H1 (cell line): ENCODE measurements around the gene KLRD1. TPM values are rescaled to one million over a fixed set of nuclear protein-coding genes. Genes with fewer than 3 reads are reported as not detected.

Experiments used
- CTCF ChIA-PET: fragments of 300-600 bp; sonication (Branson Sonifier 250); formaldehyde crosslinking; loops from one replicate; lab custom pipeline; 2021; ENCODE audit not compliant: partially characterized antibody; lab: Charles Lee
- POLR2A ChIA-PET: fragments of 300-600 bp; sonication (Branson Sonifier 250); formaldehyde crosslinking; loops from one replicate; lab custom pipeline; 2021; ENCODE audit warnings: inconsistent platforms; ENCODE audit not compliant: partially characterized antibody; lab: Charles Lee
- DNase-seq, 2 experiments: peaks; one replicate each; pipeline versions ENCODE4 v3.0.0 to v3.0.0-alpha.2; 2010 to 2022; ENCODE audit warnings: low spot score in 2 of 2, low read depth in 1 of 2, mixed read lengths in 1 of 2
- FAIRE-seq: peaks from 2 replicates; lab custom pipeline; 2011; peaks lifted over from hg19 to GRCh38; lab: Jason Lieb, UNC
- H2AFZ ChIP-seq: 2 replicates; pipeline ENCODE4 v1.8.1; 2012; ENCODE audit warnings: low read length, inconsistent platforms
- H2AK5ac ChIP-seq: 2 replicates; pipeline ENCODE4 v1.6.1; 2013; ENCODE audit warnings: low read depth, low read length
- H2BK120ac ChIP-seq: replicated peaks from 2 replicates; pipeline ENCODE3; 2013; ENCODE audit warnings: low read depth, low read length, inconsistent platforms
- H2BK12ac ChIP-seq: 2 replicates; pipeline ENCODE4 v1.6.1; 2013; ENCODE audit warnings: low read depth, low read length
- H2BK15ac ChIP-seq: 2 replicates; pipeline ENCODE4 v1.6.1; 2013; ENCODE audit warnings: low read length
- H2BK20ac ChIP-seq: 2 replicates; pipeline ENCODE4 v1.6.1; 2013; ENCODE audit warnings: low read length
- H2BK5ac ChIP-seq: 2 replicates; pipeline ENCODE4 v1.6.1; 2013; ENCODE audit warnings: low read depth, low read length
- H3K14ac ChIP-seq: 2 replicates; pipeline ENCODE4 v1.6.1; 2013; ENCODE audit warnings: inconsistent platforms; ENCODE audit not compliant: insufficient read length
- H3K18ac ChIP-seq: 2 replicates; pipeline ENCODE4 v1.6.1; 2013; ENCODE audit warnings: low read length; ENCODE audit errors: extremely low read depth
- H3K23ac ChIP-seq: 2 replicates; pipeline ENCODE4 v1.6.1; 2013; ENCODE audit warnings: inconsistent platforms; ENCODE audit not compliant: insufficient read length
- H3K23me2 ChIP-seq: 2 replicates; pipeline ENCODE4 v1.6.1; 2013; ENCODE audit warnings: low read depth, low read length
- H3K27ac ChIP-seq: 2 replicates; pipeline ENCODE4 v1.6.1; 2011; ENCODE audit warnings: low read depth, low read length, inconsistent platforms
- H3K27me3 ChIP-seq, 4 experiments: replicated peaks in 1 of 4; 1 replicate in 1 of 4; 2 replicates in 3 of 4; pipeline versions ENCODE4 v1.6.1 to v1.8.1; 2011 to 2013; ENCODE audit warnings: low read length in 3 of 4, mild to moderate bottlenecking in 3 of 4, inconsistent platforms in 2 of 4, mixed read lengths in 2 of 4, moderate library complexity in 1 of 4; ENCODE audit not compliant: control insufficient read depth in 3 of 4, insufficient read depth in 3 of 4; ENCODE audit errors: extremely low read depth in 1 of 4
- H3K36me3 ChIP-seq, 4 experiments: 2 replicates each; pipeline versions ENCODE4 v1.6.1 to v1.8.1; 2011 to 2013; ENCODE audit warnings: mild to moderate bottlenecking in 4 of 4, low read length in 3 of 4, moderate library complexity in 2 of 4, control low read depth in 1 of 4, inconsistent platforms in 1 of 4; ENCODE audit not compliant: insufficient read depth in 4 of 4, control insufficient read depth in 2 of 4
- H3K4ac ChIP-seq: replicated peaks from 2 replicates; pipeline ENCODE3; 2013; ENCODE audit warnings: low read length, low read depth, mixed read lengths, inconsistent platforms; ENCODE audit not compliant: insufficient read length
- H3K4me1 ChIP-seq, 4 experiments: replicated peaks in 1 of 4; 1 replicate in 1 of 4; 2 replicates in 3 of 4; pipeline versions ENCODE4 v1.6.1 to v1.8.1; 2011 to 2013; ENCODE audit warnings: low read length in 3 of 4, inconsistent platforms in 2 of 4, mixed read lengths in 1 of 4; ENCODE audit not compliant: insufficient read depth in 4 of 4, control insufficient read depth in 3 of 4
- H3K4me2 ChIP-seq, 2 experiments: 2 replicates each; pipeline versions ENCODE4 v1.6.1 to v1.8.1; 2011 to 2013; ENCODE audit warnings: low read depth in 2 of 2, low read length in 2 of 2, control low read depth in 1 of 2, inconsistent platforms in 1 of 2, mild to moderate bottlenecking in 1 of 2; ENCODE audit not compliant: insufficient read depth in 1 of 2
- H3K4me3 ChIP-seq, 4 experiments: fragments of 200-600, 300-600 bp in 1 of 4; sonication (generic), shearing (Covaris generic), sonication (Bioruptor Twin) in 1 of 4; 2 replicates each; pipeline versions ENCODE4 v1.5.1 to v1.8.1; 2011 to 2016; ENCODE audit warnings: low read length in 4 of 4, low read depth in 3 of 4, control low read depth in 2 of 4, inconsistent platforms in 2 of 4, mild to moderate bottlenecking in 2 of 4, mixed read lengths in 1 of 4, moderate library complexity in 1 of 4; ENCODE audit not compliant: insufficient read depth in 2 of 4; ENCODE audit errors: extremely low read depth in 1 of 4
- H3K56ac ChIP-seq: replicated peaks from 2 replicates; pipeline ENCODE3; 2013; ENCODE audit warnings: low read depth, mild to moderate bottlenecking, mixed read lengths, low read length, inconsistent platforms; ENCODE audit not compliant: insufficient read length
- H3K79me1 ChIP-seq: 2 replicates; pipeline ENCODE4 v1.6.1; 2013; ENCODE audit warnings: low read depth, low read length, control low read depth
- H3K79me2 ChIP-seq, 2 experiments: 2 replicates each; pipeline versions ENCODE4 v1.6.1 to v1.8.1; 2012 to 2013; ENCODE audit warnings: low read length in 2 of 2, mild to moderate bottlenecking in 2 of 2, inconsistent platforms in 1 of 2; ENCODE audit not compliant: insufficient read depth in 2 of 2, control insufficient read depth in 1 of 2
- H3K9ac ChIP-seq, 4 experiments: replicated peaks in 1 of 4; 1 replicate in 1 of 4; 2 replicates in 3 of 4; pipeline versions ENCODE4 v1.6.1 to v1.8.1; 2011 to 2013; ENCODE audit warnings: low read depth in 3 of 4, low read length in 3 of 4, control low read depth in 2 of 4, mild to moderate bottlenecking in 2 of 4, moderate library complexity in 2 of 4, inconsistent platforms in 1 of 4; ENCODE audit errors: extremely low read depth in 1 of 4
- H3K9me3 ChIP-seq, 2 experiments: 2 replicates each; pipeline versions ENCODE4 v1.6.1 to v1.8.1; 2012 to 2013; ENCODE audit warnings: mild to moderate bottlenecking in 2 of 2, moderate library complexity in 2 of 2, control low read depth in 1 of 2, inconsistent platforms in 1 of 2, low read depth in 1 of 2, low read length in 1 of 2, mixed read lengths in 1 of 2; ENCODE audit not compliant: insufficient read depth in 2 of 2
- H4K20me1 ChIP-seq, 2 experiments: replicated peaks in 1 of 2; 2 replicates each; pipeline versions ENCODE3 to v1.8.1; 2011 to 2013; ENCODE audit warnings: inconsistent platforms in 2 of 2, low read length in 2 of 2, mild to moderate bottlenecking in 1 of 2; ENCODE audit not compliant: insufficient read depth in 2 of 2, control insufficient read depth in 1 of 2
- H4K5ac ChIP-seq: 2 replicates; pipeline ENCODE4 v1.6.1; 2013; ENCODE audit warnings: low read length, low read depth, mixed read lengths, inconsistent platforms; ENCODE audit not compliant: insufficient read length
- H4K8ac ChIP-seq: 2 replicates; pipeline ENCODE4 v1.8.0; 2013; ENCODE audit warnings: mild to moderate bottlenecking, moderate library complexity, low read length, inconsistent platforms; ENCODE audit not compliant: insufficient read depth; ENCODE audit errors: extremely low read depth
- H4K91ac ChIP-seq: replicated peaks from 2 replicates; pipeline ENCODE3; 2013; ENCODE audit warnings: low read length, mixed read lengths, inconsistent platforms; ENCODE audit not compliant: insufficient read length
- CEBPB ChIP-seq: IDR thresholded peaks from 2 replicates; pipeline ENCODE4 v1.6.1; 2012; ENCODE audit warnings: low read depth, low read length
- EGR1 ChIP-seq: IDR thresholded peaks from 2 replicates; pipeline ENCODE4 v1.6.1; 2011; ENCODE audit warnings: low read depth, low read length, borderline replicate concordance
- EP300 ChIP-seq, 2 experiments: IDR thresholded peaks; 1 replicate in 1 of 2; 2 replicates in 1 of 2; pipeline ENCODE4 v1.6.1; 2011 to 2012; ENCODE audit warnings: low read depth in 2 of 2, low read length in 2 of 2, mild to moderate bottlenecking in 2 of 2, borderline replicate concordance in 1 of 2, inconsistent platforms in 1 of 2, moderate library complexity in 1 of 2
- JUN ChIP-seq: IDR thresholded peaks from 2 replicates; pipeline ENCODE4 v1.6.1; 2011; ENCODE audit warnings: low read depth, mild to moderate bottlenecking, improper control_type of control experiment, low read length
- KDM5A ChIP-seq: fragments of 200-600 bp; IDR thresholded peaks from 2 replicates; pipeline ENCODE4 v1.7.1; 2012; ENCODE audit warnings: mild to moderate bottlenecking, low read length, inconsistent platforms, mixed read lengths
- PHF8 ChIP-seq: fragments of 200-600 bp; sonication (generic); conservative IDR thresholded peaks from 2 replicates; pipeline ENCODE4 v1.7.1; 2012; ENCODE audit warnings: low read depth, mild to moderate bottlenecking, inconsistent platforms, low read length, moderate library complexity
- POLR2A ChIP-seq, 2 experiments: IDR thresholded peaks; 1 replicate in 1 of 2; 2 replicates in 1 of 2; pipeline ENCODE4 v1.6.1; 2011; ENCODE audit warnings: low read depth in 2 of 2, low read length in 2 of 2, mild to moderate bottlenecking in 2 of 2; ENCODE audit errors: control extremely low read depth in 1 of 2
- RAD21 ChIP-seq, 2 experiments: IDR thresholded peaks in 1 of 2; conservative IDR thresholded peaks in 1 of 2; 2 replicates each; pipeline ENCODE4 v1.6.1; 2011; ENCODE audit warnings: low read depth in 2 of 2, low read length in 2 of 2, improper control_type of control experiment in 1 of 2, inconsistent platforms in 1 of 2, mild to moderate bottlenecking in 1 of 2, moderate library complexity in 1 of 2
- RNF2 ChIP-seq: fragments of 200-900, 300-1000 bp; sonication (generic); IDR thresholded peaks from 2 replicates; pipeline ENCODE4 v1.7.1; 2016; ENCODE audit warnings: borderline replicate concordance, low read depth, mild to moderate bottlenecking, antibody characterized with exemption, low read length; ENCODE audit not compliant: poor library complexity, severe bottlenecking; ENCODE audit errors: missing control alignments
- polyA plus RNA-seq, 7 experiments: library from polyadenylated mRNA; depleted of rRNA in 3 of 7; stranded (reverse) in 5 of 7; unstranded in 2 of 7; fragments of >200 nt in 5 of 7; fragments of 200-250 nt in 2 of 7; gene quantifications; 1 replicate in 5 of 7; 2 replicates in 1 of 7; 4 replicates in 1 of 7; pipeline versions ENCODE4 v1.2.1 to v1.2.3, GENCODE V29; 2011 to 2013; ENCODE audit warnings: missing spikeins in 2 of 7, mixed read lengths in 2 of 7
- total RNA-seq: library from RNA; stranded (reverse); fragmentation: NEBNext Ultra II Directional; extraction: Animal tissue kit (Norgen Biotek cat#: 25700); gene quantifications from 2 replicates; pipeline ENCODE4 v1.2.1, GENCODE V29; 2021
- TF ChIP-seq, protein P1 (sequence below), 3 experiments: IDR thresholded peaks; 1 replicate in 2 of 3; 2 replicates in 1 of 3; pipeline versions ENCODE4 v1.5.1 to v1.6.1; 2011; ENCODE audit warnings: low read length in 3 of 3, mild to moderate bottlenecking in 3 of 3, inconsistent platforms in 2 of 3, low read depth in 1 of 3, moderate library complexity in 1 of 3; ENCODE audit not compliant: insufficient read depth in 1 of 3; ENCODE audit errors: control extremely low read depth in 1 of 3
- TF ChIP-seq, protein P2 (sequence below): IDR thresholded peaks from 2 replicates; pipeline ENCODE4 v1.6.1; 2012; ENCODE audit warnings: inconsistent platforms

Gene KLRD1
- total and polyA plus RNA-seq, 2 of the 8 experiments (the other 6 are each of a cell fraction or from before 2014, with no cell fraction given), result under 0.01 to 0.06 TPM

DNA sequence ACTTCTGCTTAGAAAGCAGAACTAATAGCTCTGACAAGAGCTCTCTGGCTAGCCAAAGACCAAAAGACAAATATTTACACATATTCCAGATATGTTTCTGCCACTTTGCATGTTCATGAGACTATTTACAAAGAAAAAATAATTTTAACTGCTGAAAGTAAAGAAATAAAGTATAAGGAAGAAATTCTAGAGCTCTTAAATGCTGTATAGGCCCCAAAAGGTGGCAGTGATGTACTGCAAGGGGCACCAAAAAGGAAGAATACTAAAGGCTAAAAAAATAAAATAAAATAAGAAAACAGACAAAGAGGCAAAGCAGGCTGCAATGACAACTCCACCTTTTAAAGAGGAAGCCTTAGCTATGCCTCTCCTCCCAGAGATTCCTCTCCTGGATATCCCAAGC, 59.2 kb downstream of the KLRD1 start:
- Histone ChIP-seq H3K4me2 (no peak overlapping the region), H3K27me3 (no peaks in the 10 kb centered on the region), H4K91ac (no peak overlapping the region), H3K27ac (no peak overlapping the region), H3K4me3 (no peak overlapping the region), H3K23me2 (peaks cover 5% of the 10 kb centered on the region), H2BK5ac (no peak overlapping the region), H2AFZ (no peak overlapping the region), H3K56ac (no peak overlapping the region), H3K14ac (no peak overlapping the region), H2AK5ac (no peak overlapping the region), H3K4ac (no peak overlapping the region), H3K36me3 (peaks cover 0 to 3% (median 0%) of the 10 kb centered on the region in 4 experiments; a peak in 1 of 8 replicates), H2BK15ac (no peak overlapping the region), H3K18ac (no peak overlapping the region), H3K9me3 (peaks cover 4% of the 10 kb centered on the region in 2 experiments; a peak in 1 of 4 replicates), H2BK12ac (no peak overlapping the region), H3K79me1 (no peaks in the 10 kb centered on the region), H4K20me1 (no peaks in the 10 kb centered on the region), H3K23ac (no peak overlapping the region), H3K79me2 (no peaks in the 10 kb centered on the region), H2BK20ac (no peak overlapping the region), H3K4me1 (peaks cover 16 to 33% (median 24%) of the 10 kb centered on the region in 4 experiments; a peak in 6 of 7 replicates), H2BK120ac (no peak overlapping the region), H4K5ac (no peak overlapping the region), H3K9ac (no peak overlapping the region), H4K8ac (no peak overlapping the region)
- DNase-seq, result no peak
- no peak for FAIRE-seq
- ChIA-PET CTCF (interaction anchor here (0.6 to 3.2 kb wide), 25 partner anchors 10 to 387 kb away, joined by 3 to 33 read pairs (median 4); partner anchors contain the start of gene MAGOHB), POLR2A (no interaction called here)
- TF ChIP-seq, protein P1, sequence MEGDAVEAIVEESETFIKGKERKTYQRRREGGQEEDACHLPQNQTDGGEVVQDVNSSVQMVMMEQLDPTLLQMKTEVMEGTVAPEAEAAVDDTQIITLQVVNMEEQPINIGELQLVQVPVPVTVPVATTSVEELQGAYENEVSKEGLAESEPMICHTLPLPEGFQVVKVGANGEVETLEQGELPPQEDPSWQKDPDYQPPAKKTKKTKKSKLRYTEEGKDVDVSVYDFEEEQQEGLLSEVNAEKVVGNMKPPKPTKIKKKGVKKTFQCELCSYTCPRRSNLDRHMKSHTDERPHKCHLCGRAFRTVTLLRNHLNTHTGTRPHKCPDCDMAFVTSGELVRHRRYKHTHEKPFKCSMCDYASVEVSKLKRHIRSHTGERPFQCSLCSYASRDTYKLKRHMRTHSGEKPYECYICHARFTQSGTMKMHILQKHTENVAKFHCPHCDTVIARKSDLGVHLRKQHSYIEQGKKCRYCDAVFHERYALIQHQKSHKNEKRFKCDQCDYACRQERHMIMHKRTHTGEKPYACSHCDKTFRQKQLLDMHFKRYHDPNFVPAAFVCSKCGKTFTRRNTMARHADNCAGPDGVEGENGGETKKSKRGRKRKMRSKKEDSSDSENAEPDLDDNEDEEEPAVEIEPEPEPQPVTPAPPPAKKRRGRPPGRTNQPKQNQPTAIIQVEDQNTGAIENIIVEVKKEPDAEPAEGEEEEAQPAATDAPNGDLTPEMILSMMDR (IDR thresholded peaks at IDR 0.05; ENCODE audit: control extremely low read depth in 1 of 3, insufficient read depth in 1 of 3, low read depth in 1 of 3, low read length in 3 of 3), result peak in 1 of 3 experiments; percentile 36; a peak in 1 of 4 replicates
- TF ChIP-seq, protein P2, sequence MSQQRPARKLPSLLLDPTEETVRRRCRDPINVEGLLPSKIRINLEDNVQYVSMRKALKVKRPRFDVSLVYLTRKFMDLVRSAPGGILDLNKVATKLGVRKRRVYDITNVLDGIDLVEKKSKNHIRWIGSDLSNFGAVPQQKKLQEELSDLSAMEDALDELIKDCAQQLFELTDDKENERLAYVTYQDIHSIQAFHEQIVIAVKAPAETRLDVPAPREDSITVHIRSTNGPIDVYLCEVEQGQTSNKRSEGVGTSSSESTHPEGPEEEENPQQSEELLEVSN, result no peak
- TF ChIP-seq PHF8, result no peak
- TF ChIP-seq POLR2A (IDR thresholded peaks at IDR 0.05; ENCODE audit: control extremely low read depth in 1 of 2, low read depth in 2 of 2, low read length in 2 of 2), result no peak
- peak; percentile 67 to 68 for TF ChIP-seq RAD21 (IDR thresholded peaks at IDR 0.05 in 1 of 2, conservative IDR thresholded peaks at IDR 0.05 in 1 of 2; ENCODE audit: low read depth in 2 of 2, low read length in 2 of 2)
- TF ChIP-seq JUN, result no peak
- TF ChIP-seq EGR1, result no peak
- no peak for TF ChIP-seq CEBPB
- TF ChIP-seq EP300 (IDR thresholded peaks at IDR 0.05; ENCODE audit: borderline replicate concordance in 1 of 2, low read depth in 2 of 2, low read length in 2 of 2), result no peak
- TF ChIP-seq RNF2, result no peak
- TF ChIP-seq KDM5A, result no peak
